CD4-positive, alpha-beta T cell (primary cell): ENCODE measurements around the gene ZBTB24. TPM values are rescaled to one million over a fixed set of nuclear protein-coding genes. Genes with fewer than 3 reads are reported as not detected.
A peak's percentile ranks its signal among the peaks of the same experiment; 100 is the strongest.

Source experiments
- ATAC-seq: fragments of 200-7000 bp; cut with Tn5 transposase; one replicate; pipeline ENCODE4 v1.10.0; 2022; ENCODE audit warnings: mild to moderate bottlenecking; ENCODE audit not compliant: poor library complexity
- CTCF ChIA-PET: fragments of 350-600 bp; sonication (Branson Sonifier 250); formaldehyde crosslinking; loops from one replicate; lab custom pipeline; 2021; ENCODE audit warnings: antibody characterized with exemption, inconsistent platforms; lab: Charles Lee
- POLR2A ChIA-PET: fragments of 350-600 bp; sonication (Branson Sonifier 250); formaldehyde crosslinking; loops from one replicate; lab custom pipeline; 2021; ENCODE audit warnings: antibody characterized with exemption, inconsistent platforms; lab: Charles Lee
- DNase-seq, 14 experiments: peaks; one replicate each; pipeline ENCODE4 v3.0.0-alpha.2; 2013 to 2020; ENCODE audit warnings: mixed read lengths in 2 of 14
- H3K27ac ChIP-seq, 2 donors: one replicate each; pipeline versions ENCODE4 v1.5.1 to v1.7.0; 2013; ENCODE audit warnings: low read length in 2 of 2, low read depth in 1 of 2, mild to moderate bottlenecking in 1 of 2
- H3K27me3 ChIP-seq, 2 experiments: 1 replicate in 1 of 2; 2 replicates in 1 of 2; pipeline versions ENCODE4 v1.6.1 to v1.7.0; 2013; ENCODE audit warnings: low read length in 2 of 2, control low read depth in 1 of 2, mild to moderate bottlenecking in 1 of 2, moderate library complexity in 1 of 2; ENCODE audit not compliant: insufficient read depth in 2 of 2, control insufficient read depth in 1 of 2
- H3K36me3 ChIP-seq: one replicate; pipeline ENCODE4 v1.6.1; 2013; ENCODE audit warnings: low read length, control low read depth; ENCODE audit not compliant: insufficient read depth
- H3K4me1 ChIP-seq: one replicate; pipeline ENCODE4 v1.6.1; 2013; ENCODE audit warnings: low read length, control low read depth; ENCODE audit not compliant: insufficient read depth
- H3K4me3 ChIP-seq: one replicate; pipeline ENCODE4 v1.5.1; 2013; ENCODE audit warnings: mild to moderate bottlenecking, low read length, moderate library complexity
- H3K9me3 ChIP-seq, 2 experiments: 1 replicate in 1 of 2; 2 replicates in 1 of 2; pipeline versions ENCODE4 v1.6.1 to v1.7.0; 2013; ENCODE audit warnings: low read length in 2 of 2, mild to moderate bottlenecking in 2 of 2, control low read depth in 1 of 2, moderate library complexity in 1 of 2; ENCODE audit not compliant: control insufficient read depth in 1 of 2, insufficient read depth in 1 of 2
- H3K27ac Mint-ChIP-seq: one replicate; pipeline ENCODE4 v1.8.0; 2020; ENCODE audit warnings: mixed read lengths
- H3K27me3 Mint-ChIP-seq: one replicate; pipeline ENCODE4 v1.8.0; 2021; ENCODE audit warnings: mixed read lengths
- H3K36me3 Mint-ChIP-seq: one replicate; pipeline ENCODE4 v1.8.0; 2021; ENCODE audit warnings: low read depth, mixed read lengths
- H3K4me1 Mint-ChIP-seq: one replicate; pipeline ENCODE4 v1.8.0; 2021; ENCODE audit warnings: low read depth, mixed read lengths
- H3K4me3 Mint-ChIP-seq: one replicate; pipeline ENCODE4 v1.8.0; 2020; ENCODE audit warnings: mild to moderate bottlenecking, mixed read lengths
- H3K9me3 Mint-ChIP-seq: one replicate; pipeline ENCODE4 v1.8.0; 2020; ENCODE audit warnings: mixed read lengths
- CTCF ChIP-seq: fragments of 200-600 bp; IDR thresholded peaks from one replicate; pipeline ENCODE4 v1.8.0; 2022; ENCODE audit warnings: antibody characterized with exemption, mild to moderate bottlenecking
- intact Hi-C, 2 experiments: fragments of 100-400 bp; cut with DNase I in 1 of 2; cut with micrococcal nuclease in 1 of 2; formaldehyde crosslinking; loops; one replicate each; pipeline versions ENCODE4 v1.15.1 to v1.9.0; 2023 to 2025; cut with DNase I, micrococcal nuclease
- total RNA-seq, 174 experiments: library from RNA in 2 of 174; stranded (reverse) in 2 of 174; gene quantifications; one replicate each; pipeline ENCODE4 v1.2.3 and lab custom pipeline; 2021 to 2026

ZBTB24 gene
- total RNA-seq, 2 experiments from 2014 or later: 10.4 to 10.5 TPM

DNA sequence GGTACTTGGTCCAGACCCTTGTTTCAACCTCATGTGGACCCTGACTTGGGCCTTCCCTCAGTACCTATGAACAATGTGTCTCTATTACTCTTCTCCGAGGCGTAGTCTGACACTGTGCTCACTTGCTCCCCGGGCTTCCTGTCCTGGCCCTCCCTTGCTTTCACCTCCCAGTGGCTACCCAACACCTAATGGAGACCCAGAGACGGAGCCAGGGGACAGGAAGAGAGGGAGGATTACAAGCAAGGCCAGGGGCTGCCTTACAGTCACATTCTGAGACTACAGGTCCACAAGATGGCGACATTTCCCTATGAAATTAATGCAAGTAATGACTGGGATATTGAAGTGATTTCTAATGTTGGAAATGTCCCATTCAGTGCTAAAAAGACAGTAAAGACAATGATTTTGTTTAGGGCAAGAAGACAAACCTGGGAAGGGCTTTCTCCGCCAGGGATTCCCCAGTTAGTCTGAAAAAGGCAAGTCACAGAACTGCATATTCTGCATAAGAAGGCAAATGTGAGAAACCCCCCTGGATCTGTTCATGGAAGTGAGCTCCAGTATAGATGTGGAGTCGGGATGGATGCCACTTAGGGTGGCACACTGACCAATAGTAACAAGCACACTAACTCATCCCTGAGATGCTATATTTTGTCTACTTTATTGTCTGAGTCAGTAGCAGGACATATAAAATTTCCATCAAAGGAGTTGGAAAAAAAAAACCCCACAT, 44.0 kb upstream of the ZBTB24 start:
- intact Hi-C loops: loop anchor here (1.0 to 5.0 kb wide), 5 partner anchors 165 to 864 kb away; partner anchors contain the start of genes AK9 (in 1 of the 2) and FIG4 (in 1 of the 2)
- H3K27ac ChIP-seq: no peak overlapping the region
- H3K36me3 Mint-ChIP-seq: no peaks in the 10 kb centered on the region
- ChIA-PET POLR2A (no interaction called here), CTCF (interaction anchor here (0.6 kb wide), 1 partner anchor 512 kb away, joined by 3 read pairs; no protein-coding TSS in a partner anchor)
- H3K4me3 Mint-ChIP-seq: no peak overlapping the region
- peaks cover 4% of the 10 kb centered on the region for H3K4me1 ChIP-seq
- peak; percentile 75 for TF ChIP-seq CTCF
- H3K9me3 ChIP-seq: no peaks in the 10 kb centered on the region
- H3K27me3 Mint-ChIP-seq: no peaks in the 10 kb centered on the region
- no peak overlapping the region for H3K4me3 ChIP-seq
- no peaks in the 10 kb centered on the region for H3K36me3 ChIP-seq
- H3K27ac Mint-ChIP-seq: no peak overlapping the region
- no peaks in the 10 kb centered on the region for H3K4me1 Mint-ChIP-seq
- no peaks in the 10 kb centered on the region for H3K27me3 ChIP-seq
- peaks cover 2% of the 10 kb centered on the region for H3K9me3 Mint-ChIP-seq
- peak in 13 of 14 experiments; percentile 9 to 78 (median 32) for DNase-seq
- ATAC-seq: peak; percentile 61

- no peak overlapping the region for H3K4me3 ChIP-seq
- H3K27ac Mint-ChIP-seq: no peak overlapping the region
- TF ChIP-seq CTCF: no peak
- POLR2A ChIA-PET: no interaction called here
- H3K9me3 ChIP-seq: no peaks in the 10 kb centered on the region
- H3K36me3 Mint-ChIP-seq: no peaks in the 10 kb centered on the region
- H3K27me3 ChIP-seq: no peaks in the 10 kb centered on the region
- H3K9me3 Mint-ChIP-seq: peaks cover 2% of the 10 kb centered on the region
- no peaks in the 10 kb centered on the region for H3K27me3 Mint-ChIP-seq
- CTCF ChIA-PET: no interaction called here
- DNase-seq (no peak), ATAC-seq (no peak)
- intact Hi-C loops: no loop called here
- H3K4me3 Mint-ChIP-seq: no peak overlapping the region
- H3K27ac ChIP-seq: no peak overlapping the region
- H3K4me1 Mint-ChIP-seq: no peaks in the 10 kb centered on the region
- no peaks in the 10 kb centered on the region for H3K36me3 ChIP-seq
- H3K4me1 ChIP-seq: peaks cover 4% of the 10 kb centered on the region
Observed at GRCh38 chr6:109524129-109524528, 41.1 kb upstream of the ZBTB24 start.

DNA sequence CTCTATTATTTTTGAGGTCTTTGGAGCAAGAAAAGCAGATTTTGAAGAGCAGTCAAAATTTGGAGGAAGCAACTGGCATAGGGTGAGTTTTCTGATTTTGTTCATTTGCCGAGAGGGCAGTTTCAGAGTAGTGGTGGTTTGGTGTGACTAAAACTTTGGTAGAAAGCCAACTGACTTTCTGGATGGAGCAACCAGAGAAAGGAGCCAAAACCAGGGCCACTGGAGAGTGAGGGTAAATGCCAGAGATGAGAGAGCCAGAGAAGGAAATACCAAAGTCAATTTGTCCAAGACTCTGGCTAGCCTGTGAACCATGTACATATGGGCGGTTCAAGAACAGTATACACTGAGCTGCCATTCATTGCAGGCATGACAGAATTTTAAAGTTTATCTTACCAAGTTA, 40.5 kb upstream of the ZBTB24 start:
- ChIA-PET CTCF (no interaction called here), POLR2A (no interaction called here)
- peaks cover 2% of the 10 kb centered on the region for H3K9me3 Mint-ChIP-seq
- DNase-seq: no peak
- Histone ChIP-seq H3K4me3 (no peak overlapping the region), H3K9me3 (no peaks in the 10 kb centered on the region), H3K36me3 (no peaks in the 10 kb centered on the region), H3K27me3 (no peaks in the 10 kb centered on the region), H3K27ac (no peak overlapping the region), H3K4me1 (peaks cover 4% of the 10 kb centered on the region)
- H3K27me3 Mint-ChIP-seq: no peaks in the 10 kb centered on the region
- no peak overlapping the region for H3K4me3 Mint-ChIP-seq
- H3K36me3 Mint-ChIP-seq: no peaks in the 10 kb centered on the region
- H3K27ac Mint-ChIP-seq: no peak overlapping the region
- intact Hi-C loops: no loop called here
- no peak for ATAC-seq
- H3K4me1 Mint-ChIP-seq: no peaks in the 10 kb centered on the region
- no peak for TF ChIP-seq CTCF
